H9 (cell line): ENCODE measurements around the gene TMCO4. TPM values are rescaled to one million over a fixed set of nuclear protein-coding genes. Genes with fewer than 3 reads are reported as not detected.

ENCODE experiments used
- DNase-seq: peaks from one replicate; pipeline ENCODE4 v3.0.0-alpha.2; 2017
- H2AFZ ChIP-seq: one replicate; pipeline ENCODE4 v1.6.1; 2013; ENCODE audit warnings: mild to moderate bottlenecking, low read length, control low read depth, moderate library complexity
- H2AK5ac ChIP-seq: 2 replicates; pipeline ENCODE4 v1.6.1; 2013; ENCODE audit warnings: low read length, control low read depth, mixed read lengths; ENCODE audit not compliant: insufficient read length
- H2BK120ac ChIP-seq: one replicate; pipeline ENCODE4 v1.6.1; 2013; ENCODE audit warnings: low read depth, mild to moderate bottlenecking, low read length, control low read depth, inconsistent platforms; ENCODE audit not compliant: poor library complexity, severe bottlenecking
- H2BK12ac ChIP-seq: 2 replicates; pipeline ENCODE4 v1.6.1; 2013; ENCODE audit warnings: low read length, control low read depth, mixed read lengths, low read depth; ENCODE audit not compliant: insufficient read length
- H2BK15ac ChIP-seq: 2 replicates; pipeline ENCODE4 v1.6.1; 2013; ENCODE audit warnings: low read depth, low read length, control low read depth
- H2BK20ac ChIP-seq: one replicate; pipeline ENCODE4 v1.6.1; 2013; ENCODE audit warnings: low read depth, mild to moderate bottlenecking, low read length, control low read depth, inconsistent platforms; ENCODE audit not compliant: poor library complexity, severe bottlenecking
- H2BK5ac ChIP-seq: 2 replicates; pipeline ENCODE4 v1.6.1; 2013; ENCODE audit warnings: low read length, control low read depth, mixed read lengths; ENCODE audit not compliant: insufficient read length
- H3K14ac ChIP-seq: 2 replicates; pipeline ENCODE4 v1.6.1; 2013; ENCODE audit warnings: low read length, control low read depth; ENCODE audit not compliant: insufficient read depth
- H3K18ac ChIP-seq: 2 replicates; pipeline ENCODE4 v1.6.1; 2013; ENCODE audit warnings: low read depth, mild to moderate bottlenecking, mixed read lengths, low read length, control low read depth; ENCODE audit not compliant: insufficient read length
- H3K23ac ChIP-seq: 2 replicates; pipeline ENCODE4 v1.6.1; 2013; ENCODE audit warnings: low read length, control low read depth, mixed read lengths, low read depth; ENCODE audit not compliant: insufficient read length
- H3K23me2 ChIP-seq: 2 replicates; pipeline ENCODE4 v1.6.1; 2013; ENCODE audit warnings: low read depth, mild to moderate bottlenecking, mixed read lengths, low read length, control low read depth; ENCODE audit not compliant: insufficient read length, poor library complexity, severe bottlenecking
- H3K27ac ChIP-seq: 2 replicates; pipeline ENCODE4 v1.5.1; 2013; ENCODE audit warnings: low read length, control low read depth, mixed read lengths, low read depth; ENCODE audit not compliant: insufficient read length
- H3K27me3 ChIP-seq: 2 replicates; pipeline ENCODE4 v1.6.1; 2013; ENCODE audit warnings: low read length, control low read depth, inconsistent platforms; ENCODE audit not compliant: insufficient read depth
- H3K4ac ChIP-seq: 2 replicates; pipeline ENCODE4 v1.6.1; 2013; ENCODE audit warnings: low read depth, mild to moderate bottlenecking, control low read depth, inconsistent platforms, low read length, moderate library complexity
- H3K4me1 ChIP-seq: 2 replicates; pipeline ENCODE4 v1.6.1; 2013; ENCODE audit warnings: low read length, control low read depth, inconsistent platforms; ENCODE audit not compliant: insufficient read depth
- H3K4me2 ChIP-seq: 2 replicates; pipeline ENCODE4 v1.6.1; 2013; ENCODE audit warnings: low read length, control low read depth, mixed read lengths; ENCODE audit not compliant: insufficient read length, insufficient read depth
- H3K56ac ChIP-seq: 2 replicates; pipeline ENCODE4 v1.6.1; 2013; ENCODE audit warnings: low read depth, mild to moderate bottlenecking, mixed read lengths, low read length, control low read depth; ENCODE audit not compliant: insufficient read length
- H3K79me1 ChIP-seq: 2 replicates; pipeline ENCODE4 v1.6.1; 2013; ENCODE audit warnings: low read depth, mild to moderate bottlenecking, moderate library complexity, low read length, control low read depth, inconsistent platforms; ENCODE audit not compliant: insufficient read depth, poor library complexity, severe bottlenecking
- H3K79me2 ChIP-seq: 2 replicates; pipeline ENCODE4 v1.6.1; 2013; ENCODE audit warnings: low read length, control low read depth, inconsistent platforms; ENCODE audit not compliant: insufficient read depth
- H3K9ac ChIP-seq: 2 replicates; pipeline ENCODE4 v1.6.1; 2013; ENCODE audit warnings: low read length, control low read depth, mixed read lengths; ENCODE audit not compliant: insufficient read length; ENCODE audit errors: extremely low read depth
- H3K9me3 ChIP-seq: one replicate; pipeline ENCODE4 v1.6.1; 2013; ENCODE audit warnings: low read depth, low read length, inconsistent platforms; ENCODE audit not compliant: control insufficient read depth
- H3T11ph ChIP-seq: one replicate; pipeline ENCODE4 v1.6.1; 2013; ENCODE audit warnings: mild to moderate bottlenecking, low read length, control low read depth, inconsistent platforms
- H4K20me1 ChIP-seq: one replicate; pipeline ENCODE4 v1.6.1; 2013; ENCODE audit not compliant: control insufficient read depth, insufficient read length, insufficient read depth
- H4K5ac ChIP-seq: 2 replicates; pipeline ENCODE4 v1.6.1; 2013; ENCODE audit warnings: low read depth, mild to moderate bottlenecking, mixed read lengths, low read length, control low read depth; ENCODE audit not compliant: insufficient read length
- H4K8ac ChIP-seq: replicated peaks from 2 replicates; pipeline ENCODE4 v1.6.1; 2013; ENCODE audit warnings: low read length, control low read depth, mixed read lengths, low read depth; ENCODE audit not compliant: insufficient read length
- H4K91ac ChIP-seq: 2 replicates; pipeline ENCODE4 v1.6.1; 2013; ENCODE audit warnings: low read depth, mild to moderate bottlenecking, moderate library complexity, mixed read lengths, low read length, control low read depth; ENCODE audit not compliant: insufficient read length
- H3K27ac Mint-ChIP-seq, 3 experiments: 2 replicates in 2 of 3; 3 replicates in 1 of 3; pipeline ENCODE4 v1.8.0; 2020 to 2021; ENCODE audit warnings: mixed read lengths in 3 of 3, mild to moderate bottlenecking in 1 of 3, moderate library complexity in 1 of 3
- H3K27me3 Mint-ChIP-seq: 2 replicates; pipeline ENCODE4 v1.8.0; 2021; ENCODE audit warnings: low read depth, mild to moderate bottlenecking, moderate library complexity, mixed read lengths
- H3K36me3 Mint-ChIP-seq, 3 experiments: 2 replicates in 2 of 3; 3 replicates in 1 of 3; pipeline ENCODE4 v1.8.0; 2020 to 2021; ENCODE audit warnings: low read depth in 3 of 3, mixed read lengths in 3 of 3; ENCODE audit not compliant: insufficient read depth in 1 of 3
- H3K4me1 Mint-ChIP-seq, 2 experiments: 2 replicates each; pipeline ENCODE4 v1.8.0; 2020; ENCODE audit warnings: mixed read lengths in 2 of 2
- H3K4me3 Mint-ChIP-seq, 2 experiments: 2 replicates in 1 of 2; 3 replicates in 1 of 2; pipeline ENCODE4 v1.8.0; 2020 to 2021; ENCODE audit warnings: mild to moderate bottlenecking in 2 of 2, mixed read lengths in 2 of 2, moderate library complexity in 1 of 2
- H3K9me3 Mint-ChIP-seq, 2 experiments: 2 replicates in 1 of 2; 3 replicates in 1 of 2; pipeline ENCODE4 v1.8.0; 2020; ENCODE audit warnings: mild to moderate bottlenecking in 2 of 2, mixed read lengths in 2 of 2, moderate library complexity in 1 of 2
- WGBS: extraction: QIAGEN DNeasy Blood & Tissue Kit; methylation state at CpG from one replicate; pipeline ENCODE4 v1.1.7; 2013; ENCODE audit warnings: missing lambda C conversion rate, low lambda C conversion rate, mixed read lengths; ENCODE audit not compliant: insufficient read length; ENCODE audit errors: extremely low coverage; 5-methylcytosine and 5-hydroxymethylcytosine counted together
- total RNA-seq: library from RNA; stranded (reverse); gene quantifications from 2 replicates; pipeline ENCODE4 v1.2.1, GENCODE V29; 2021
- TF ChIP-seq, protein P1 (sequence below): fragments of 200-600 bp; sonication (generic); conservative IDR thresholded peaks from 3 replicates; pipeline ENCODE4 v1.8.0; 2021; ENCODE audit warnings: antibody characterized with exemption, mild to moderate bottlenecking

Gene TMCO4
- total RNA-seq, 1 experiment from 2014 or later: 4.0 TPM

DNA sequence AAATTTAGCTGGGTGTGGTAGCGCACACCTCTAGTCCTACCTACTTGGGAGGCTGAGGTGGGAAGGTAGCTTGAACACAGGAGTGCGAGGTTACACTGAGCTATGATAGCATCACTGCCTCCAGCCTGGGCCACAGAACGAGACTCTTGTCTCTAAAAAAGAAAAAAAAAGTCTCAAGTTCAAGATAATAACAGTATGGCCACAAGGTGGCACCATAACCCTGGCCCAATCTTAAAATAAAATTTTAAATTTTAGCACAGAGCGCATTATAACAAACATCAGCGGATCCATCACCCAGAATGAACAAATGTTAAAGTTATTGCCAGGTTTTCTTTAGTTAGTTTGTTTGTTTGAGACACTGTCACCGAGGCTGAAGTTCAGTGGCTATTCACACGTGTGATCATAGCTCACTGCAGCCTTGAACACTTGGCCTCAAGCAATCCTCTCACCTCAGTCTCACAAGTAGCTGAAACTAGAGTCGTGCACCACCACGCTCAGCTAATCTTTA, 137.9 kb downstream of the TMCO4 start:
- no peak for DNase-seq
- H2AK5ac ChIP-seq: no peak overlapping the region
- H2BK12ac ChIP-seq: no peak overlapping the region
- TF ChIP-seq, protein P1, sequence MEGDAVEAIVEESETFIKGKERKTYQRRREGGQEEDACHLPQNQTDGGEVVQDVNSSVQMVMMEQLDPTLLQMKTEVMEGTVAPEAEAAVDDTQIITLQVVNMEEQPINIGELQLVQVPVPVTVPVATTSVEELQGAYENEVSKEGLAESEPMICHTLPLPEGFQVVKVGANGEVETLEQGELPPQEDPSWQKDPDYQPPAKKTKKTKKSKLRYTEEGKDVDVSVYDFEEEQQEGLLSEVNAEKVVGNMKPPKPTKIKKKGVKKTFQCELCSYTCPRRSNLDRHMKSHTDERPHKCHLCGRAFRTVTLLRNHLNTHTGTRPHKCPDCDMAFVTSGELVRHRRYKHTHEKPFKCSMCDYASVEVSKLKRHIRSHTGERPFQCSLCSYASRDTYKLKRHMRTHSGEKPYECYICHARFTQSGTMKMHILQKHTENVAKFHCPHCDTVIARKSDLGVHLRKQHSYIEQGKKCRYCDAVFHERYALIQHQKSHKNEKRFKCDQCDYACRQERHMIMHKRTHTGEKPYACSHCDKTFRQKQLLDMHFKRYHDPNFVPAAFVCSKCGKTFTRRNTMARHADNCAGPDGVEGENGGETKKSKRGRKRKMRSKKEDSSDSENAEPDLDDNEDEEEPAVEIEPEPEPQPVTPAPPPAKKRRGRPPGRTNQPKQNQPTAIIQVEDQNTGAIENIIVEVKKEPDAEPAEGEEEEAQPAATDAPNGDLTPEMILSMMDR: peak; percentile 87
- H3T11ph ChIP-seq: no peak overlapping the region
- no peak overlapping the region for H4K8ac ChIP-seq
- no peak overlapping the region for H2BK15ac ChIP-seq
- H3K4me1 ChIP-seq: no peaks in the 10 kb centered on the region
- H3K79me2 ChIP-seq: no peaks in the 10 kb centered on the region
- Mint-ChIP-seq H3K27ac (no peak overlapping the region), H3K27me3 (peaks cover 55% of the 10 kb centered on the region), H3K36me3 (no peaks in the 10 kb centered on the region), H3K4me3 (no peak overlapping the region), H3K4me1 (peaks cover 14 to 28% of the 10 kb centered on the region in 2 experiments), H3K9me3 (no peaks in the 10 kb centered on the region)
- H3K27ac ChIP-seq: no peak overlapping the region
- H3K23ac ChIP-seq: no peak overlapping the region
- H3K4me2 ChIP-seq: no peak overlapping the region
- H2AFZ ChIP-seq: no peak overlapping the region
- no peak overlapping the region for H4K91ac ChIP-seq
- WGBS: no CpG with 5 or more reads among the region's 9 CpGs
- H3K9me3 ChIP-seq: no peaks in the 10 kb centered on the region
- H3K56ac ChIP-seq: no peak overlapping the region
- H2BK20ac ChIP-seq: no peak overlapping the region
- H2BK5ac ChIP-seq: no peak overlapping the region
- no peak overlapping the region for H3K18ac ChIP-seq
- no peaks in the 10 kb centered on the region for H3K79me1 ChIP-seq
- H4K5ac ChIP-seq: no peak overlapping the region
- no peak overlapping the region for H3K9ac ChIP-seq
- H3K14ac ChIP-seq: no peak overlapping the region
- peaks cover 19% of the 10 kb centered on the region for H3K27me3 ChIP-seq
- no peak overlapping the region for H3K4ac ChIP-seq
- no peak overlapping the region for H2BK120ac ChIP-seq
- no peaks in the 10 kb centered on the region for H3K23me2 ChIP-seq
- H4K20me1 ChIP-seq: no peaks in the 10 kb centered on the region
